Measurements from ENCODE around the gene KLF1. TPM values are rescaled to one million over a fixed set of nuclear protein-coding genes. Genes with fewer than 3 reads are reported as not detected.

The KLF1 gene
- polyA plus RNA-seq, 3 donors, result 0.24 to 0.45 (median 0.28) TPM

DNA sequence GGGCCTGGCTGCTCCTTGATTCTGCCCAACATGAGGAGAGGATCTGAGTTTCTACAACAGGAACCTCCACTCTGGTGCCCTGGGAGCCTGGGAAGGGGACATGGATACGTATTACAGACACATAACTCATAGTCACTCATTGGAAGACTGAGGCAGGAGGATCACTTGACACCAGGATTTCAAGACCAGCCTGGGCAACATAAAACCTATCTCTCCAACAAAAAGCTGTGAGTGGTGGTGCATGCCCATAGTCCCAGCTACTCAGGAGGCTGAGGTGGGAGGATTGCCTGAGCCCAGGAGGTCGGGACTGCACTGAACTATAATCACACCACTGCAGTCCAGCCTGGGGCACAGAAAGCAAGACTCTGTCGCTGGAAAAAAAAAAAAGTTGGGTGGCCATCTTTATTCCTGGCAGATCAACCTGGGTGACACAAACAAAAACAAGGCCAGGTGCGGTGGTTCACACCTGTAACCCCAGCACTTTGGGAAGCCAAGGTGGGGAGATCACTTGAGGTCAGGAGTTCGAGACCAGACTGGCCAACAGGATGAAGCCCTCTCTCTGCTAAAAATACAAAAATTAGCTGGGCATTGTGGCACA, 1.1 kb upstream of the KLF1 start:
- H3K79me2 ChIP-seq (ENCODE audit: insufficient read depth, low read length), result peaks cover 11% of the 10 kb centered on the region
- H4K20me1 ChIP-seq (ENCODE audit: insufficient read depth, low read length), result peaks cover 6% of the 10 kb centered on the region
- no peak overlapping the region for H2AFZ ChIP-seq (ENCODE audit: insufficient read depth, low read depth, low read length, poor library complexity, severe bottlenecking)
- TF ChIP-seq, protein P1, sequence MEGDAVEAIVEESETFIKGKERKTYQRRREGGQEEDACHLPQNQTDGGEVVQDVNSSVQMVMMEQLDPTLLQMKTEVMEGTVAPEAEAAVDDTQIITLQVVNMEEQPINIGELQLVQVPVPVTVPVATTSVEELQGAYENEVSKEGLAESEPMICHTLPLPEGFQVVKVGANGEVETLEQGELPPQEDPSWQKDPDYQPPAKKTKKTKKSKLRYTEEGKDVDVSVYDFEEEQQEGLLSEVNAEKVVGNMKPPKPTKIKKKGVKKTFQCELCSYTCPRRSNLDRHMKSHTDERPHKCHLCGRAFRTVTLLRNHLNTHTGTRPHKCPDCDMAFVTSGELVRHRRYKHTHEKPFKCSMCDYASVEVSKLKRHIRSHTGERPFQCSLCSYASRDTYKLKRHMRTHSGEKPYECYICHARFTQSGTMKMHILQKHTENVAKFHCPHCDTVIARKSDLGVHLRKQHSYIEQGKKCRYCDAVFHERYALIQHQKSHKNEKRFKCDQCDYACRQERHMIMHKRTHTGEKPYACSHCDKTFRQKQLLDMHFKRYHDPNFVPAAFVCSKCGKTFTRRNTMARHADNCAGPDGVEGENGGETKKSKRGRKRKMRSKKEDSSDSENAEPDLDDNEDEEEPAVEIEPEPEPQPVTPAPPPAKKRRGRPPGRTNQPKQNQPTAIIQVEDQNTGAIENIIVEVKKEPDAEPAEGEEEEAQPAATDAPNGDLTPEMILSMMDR (IDR thresholded peaks at IDR 0.05), result no peak
- H3K27me3 ChIP-seq (ENCODE audit: control insufficient read depth in 2 of 2, insufficient read depth in 2 of 2, low read length in 2 of 2), result peaks cover 0 to 6% of the 10 kb centered on the region in 2 donors
- H3K4me2 ChIP-seq (replicated peaks; ENCODE audit: extremely low read depth, low read length, poor library complexity, severe bottlenecking), result no peak overlapping the region
- H3K27ac ChIP-seq (ENCODE audit: low read depth in 1 of 2, low read length in 2 of 2), result no peak overlapping the region
- Mint-ChIP-seq H3K4me1 (peaks cover 44% of the 10 kb centered on the region), H3K27ac (peak overlapping the region in 1 of 7 donors; percentile 2), H3K27me3 (ENCODE audit: low read depth in 3 of 3) (peaks cover 7 to 19% (median 12%) of the 10 kb centered on the region in 3 donors), H3K4me3 (no peak overlapping the region), H3K9me3 (peaks cover 5 to 22% (median 13%) of the 10 kb centered on the region in 7 donors), H3K36me3 (no peaks in the 10 kb centered on the region)
- intact Hi-C loops (cut with micrococcal nuclease), result loop anchor here in 1 of 2 donors (10.0 kb wide), 2 partner anchors 47 to 77 kb away; partner anchors contain the start of genes CALR, DAND5 and FARSA
- peaks cover 46 to 53% of the 10 kb centered on the region in 2 donors for H3K4me1 ChIP-seq (ENCODE audit: control insufficient read depth in 1 of 2, insufficient read depth in 2 of 2, low read length in 2 of 2)
- H3K9ac ChIP-seq (ENCODE audit: insufficient read depth, low read length, poor library complexity, severe bottlenecking), result no peak overlapping the region
- peaks cover 4 to 13% of the 10 kb centered on the region in 2 donors for H3K9me3 ChIP-seq (replicated peaks in 1 of 2; ENCODE audit: control insufficient read depth in 1 of 2, insufficient read depth in 1 of 2, low read length in 2 of 2)
- DNase-seq, result no peak
- peaks cover 0 to 2% of the 10 kb centered on the region in 2 donors for H3K36me3 ChIP-seq (replicated peaks in 1 of 2; ENCODE audit: control insufficient read depth in 1 of 2, insufficient read depth in 2 of 2, low read length in 2 of 2)
- 69% methylated on average over 2 of the region's 5 CpGs for WGBS (ENCODE audit: insufficient coverage)
- no peak overlapping the region for H3K4me3 ChIP-seq (replicated peaks in 1 of 3; ENCODE audit: low read depth in 2 of 3, low read length in 3 of 3)

DNA sequence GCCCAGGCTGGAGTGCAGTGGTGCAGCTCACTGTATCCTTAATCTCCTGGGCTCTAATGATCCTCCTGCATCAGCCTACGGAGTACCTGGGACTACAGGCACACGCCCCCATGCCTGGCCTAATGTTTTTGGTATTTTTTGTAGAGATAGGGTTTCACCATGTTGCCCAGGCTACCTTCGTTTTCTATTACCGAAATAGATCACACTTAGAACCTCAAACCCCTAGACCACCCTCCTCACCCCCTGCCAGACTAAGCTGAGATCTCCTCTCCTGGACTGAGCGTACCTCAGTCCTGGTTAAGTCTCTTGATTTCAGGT, 391 bp downstream of the KLF1 start:
- no peaks in the 10 kb centered on the region for H3K36me3 Mint-ChIP-seq
- WGBS (ENCODE audit: insufficient coverage), result 100% methylated on average over 1 of the region's 5 CpGs
- no peak overlapping the region for H2AFZ ChIP-seq (ENCODE audit: insufficient read depth, low read depth, low read length, poor library complexity, severe bottlenecking)
- H3K4me3 ChIP-seq (replicated peaks in 1 of 3; ENCODE audit: low read depth in 2 of 3, low read length in 3 of 3), result no peak overlapping the region
- H4K20me1 ChIP-seq (ENCODE audit: insufficient read depth, low read length), result peaks cover 3% of the 10 kb centered on the region
- peaks cover 4 to 21% of the 10 kb centered on the region in 2 donors for H3K9me3 ChIP-seq (replicated peaks in 1 of 2; ENCODE audit: control insufficient read depth in 1 of 2, insufficient read depth in 1 of 2, low read length in 2 of 2)
- peaks cover 52% of the 10 kb centered on the region for H3K4me1 Mint-ChIP-seq
- no peak for DNase-seq
- peaks cover 0 to 6% of the 10 kb centered on the region in 2 donors for H3K27me3 ChIP-seq (ENCODE audit: control insufficient read depth in 2 of 2, insufficient read depth in 2 of 2, low read length in 2 of 2)
- H3K4me1 ChIP-seq (ENCODE audit: control insufficient read depth in 1 of 2, insufficient read depth in 2 of 2, low read length in 2 of 2), result peaks cover 57 to 62% of the 10 kb centered on the region in 2 donors
- H3K27ac Mint-ChIP-seq, result peak overlapping the region in 1 of 7 donors; percentile 44
- H3K27me3 Mint-ChIP-seq (ENCODE audit: low read depth in 3 of 3), result peaks cover 7 to 19% (median 16%) of the 10 kb centered on the region in 3 donors
- H3K9ac ChIP-seq (ENCODE audit: insufficient read depth, low read length, poor library complexity, severe bottlenecking), result no peak overlapping the region
- no peak overlapping the region for H3K4me2 ChIP-seq (replicated peaks; ENCODE audit: extremely low read depth, low read length, poor library complexity, severe bottlenecking)
- H3K79me2 ChIP-seq (ENCODE audit: insufficient read depth, low read length), result peaks cover 6% of the 10 kb centered on the region
- H3K9me3 Mint-ChIP-seq, result peaks cover 8 to 29% (median 18%) of the 10 kb centered on the region in 7 donors
- no peak overlapping the region for H3K27ac ChIP-seq (ENCODE audit: low read depth in 1 of 2, low read length in 2 of 2)
- TF ChIP-seq, protein P1 (IDR thresholded peaks at IDR 0.05), result no peak
- intact Hi-C loops (cut with micrococcal nuclease), result loop anchor here in 1 of 2 donors (10.0 kb wide), 2 partner anchors 48 to 78 kb away; partner anchors contain the start of genes CALR, DAND5 and FARSA
- H3K36me3 ChIP-seq (replicated peaks in 1 of 2; ENCODE audit: control insufficient read depth in 1 of 2, insufficient read depth in 2 of 2, low read length in 2 of 2), result no peaks in the 10 kb centered on the region
- peak overlapping the region; percentile 24 to 70 for H3K4me3 Mint-ChIP-seq
